NCI-H2029 treated with DMSO at 0.1 percent for 48 hours (cell line): Measurements from ENCODE around the gene OOSP1.
"Not testable (repeated sequence)": the region's sequence is repeated elsewhere in the genome, so short reads cannot be mapped to it uniquely, and the experiment has no call there.

Experiments used
- DNase-seq: peaks from one replicate; lab custom pipeline; 2025; lab: John Stamatoyannopoulos, UW

OOSP1 gene

GRCh38 chr11:59960502-59961381, 22.5 kb downstream of the OOSP1 start:
- DNase-seq, result no peak

GRCh38 chr11:59962107-59962482, 23.9 kb downstream of the OOSP1 start:
- DNase-seq, result no peak

DNA sequence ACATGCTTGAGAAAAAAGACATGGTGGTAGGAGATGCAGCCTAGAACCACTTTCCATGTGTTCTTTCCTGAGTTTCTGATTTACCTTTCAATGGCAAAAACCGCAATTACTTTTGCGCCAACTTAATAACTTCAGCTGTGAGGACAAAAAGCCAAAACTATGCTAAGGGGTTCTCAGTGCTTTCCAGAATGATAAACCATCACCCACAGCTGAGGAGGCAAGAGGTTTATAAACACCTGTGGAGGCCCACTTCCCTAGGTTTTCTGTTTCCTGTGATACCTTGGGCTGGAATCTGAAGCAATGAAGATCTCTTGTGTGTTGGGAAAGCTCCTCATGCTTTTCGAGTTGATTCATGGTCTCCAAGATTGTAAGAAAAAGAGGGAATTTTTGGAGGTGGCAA, 25.5 kb downstream of the OOSP1 start, which contains the start of gene OOSP4A:
TSS of gene OOSP4A (plus strand) at position 301 of the 400 bp plus-strand sequence. CDS start at position 301, 0 bp downstream.
- no peak for DNase-seq

- DNase-seq, result no peak
These were observed 27.2 kb downstream of the OOSP1 start for GRCh38 chr11:59965424-59965823.

DNA sequence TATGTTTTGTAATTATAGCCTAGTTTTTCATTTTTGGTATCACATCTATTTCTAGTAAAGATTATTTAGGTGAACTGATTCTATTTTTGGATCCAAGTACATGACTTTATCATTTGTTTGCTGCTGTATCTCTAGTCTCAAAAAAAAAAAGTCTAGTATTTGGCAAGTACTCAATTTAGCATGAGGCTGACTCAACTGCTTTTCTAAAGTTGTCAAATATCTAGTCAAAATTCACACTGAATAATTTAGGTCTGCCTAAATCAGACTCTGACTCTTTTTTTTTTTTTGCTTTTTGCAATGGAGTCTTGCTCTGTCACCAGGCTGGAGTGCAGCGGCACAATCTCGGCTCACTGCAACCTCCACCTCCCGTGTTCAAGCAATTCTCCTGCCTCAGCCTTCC, 28.0 kb downstream of the OOSP1 start:
- DNase-seq, result no peak

DNA sequence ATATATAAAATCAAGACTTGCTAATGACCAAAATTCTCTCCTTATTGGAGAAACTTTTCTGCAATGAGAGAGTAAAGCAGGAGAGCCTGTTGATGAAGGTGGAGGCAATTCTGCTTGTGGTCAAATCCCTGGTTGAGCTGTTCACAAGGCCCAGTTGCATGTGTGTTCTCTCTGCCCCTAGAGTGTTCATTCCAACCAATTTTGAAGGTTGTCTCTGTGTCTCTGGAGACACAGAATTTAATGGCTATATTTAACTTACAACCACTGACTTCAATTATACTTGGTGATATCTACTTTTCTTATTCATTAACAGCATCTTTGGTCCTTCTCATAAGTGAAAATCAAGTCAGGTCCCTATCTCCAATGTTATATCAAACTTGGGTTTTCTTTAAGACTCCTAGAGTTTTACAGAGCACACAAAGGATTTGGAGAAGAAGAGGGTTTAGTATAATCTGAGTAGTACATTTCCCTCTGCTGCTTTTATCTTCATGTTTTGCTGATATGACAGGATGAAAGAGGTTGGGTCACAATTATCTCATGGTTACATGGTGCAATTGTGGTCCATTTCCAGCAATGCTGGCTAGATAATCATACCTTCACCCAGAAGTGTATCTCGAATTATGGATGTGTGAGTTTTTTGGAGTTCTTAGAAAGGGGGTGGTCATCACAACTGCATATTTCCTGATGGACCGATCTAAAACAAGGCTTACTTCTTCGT, 29.6 kb downstream of the OOSP1 start:
- no peak for DNase-seq

DNA sequence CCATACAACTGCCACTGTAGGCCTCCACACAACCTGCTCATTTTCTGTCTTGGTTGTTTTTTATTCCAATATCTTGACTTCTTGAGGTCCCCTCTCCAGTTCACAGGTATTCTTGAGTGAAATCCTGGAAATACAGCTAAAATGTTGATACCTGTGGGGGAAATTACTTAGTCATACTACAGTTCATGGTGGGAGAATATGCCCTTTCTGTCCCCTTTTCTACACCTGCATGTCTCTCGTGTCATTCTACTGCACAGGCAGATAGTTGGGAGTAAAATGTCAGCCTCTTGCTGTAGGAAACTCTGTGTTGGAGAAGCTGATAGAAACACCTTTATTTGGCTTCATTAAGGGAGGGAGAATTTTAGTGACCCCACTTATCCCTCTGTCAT, 30.2 kb downstream of the OOSP1 start:
- DNase-seq, result no peak

DNA sequence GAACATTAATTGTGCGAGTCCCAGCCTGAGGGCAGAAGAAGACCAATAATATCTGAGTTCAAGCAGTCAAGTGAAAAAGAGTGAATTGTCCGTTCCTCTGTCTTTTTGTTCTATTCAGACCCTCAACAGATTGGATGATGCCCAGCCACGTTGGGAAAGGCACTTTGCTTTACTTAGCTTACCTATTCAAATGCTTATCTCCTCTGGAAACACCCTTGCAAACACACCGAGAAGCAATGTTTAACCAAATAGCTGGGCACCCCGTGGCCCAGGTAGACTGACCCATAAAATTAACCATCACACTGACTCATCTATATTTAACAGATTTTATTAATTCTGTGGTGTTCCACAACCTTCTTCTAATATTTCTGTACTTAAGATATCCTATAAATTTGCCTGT, 34.9 kb downstream of the OOSP1 start:
- DNase-seq, result no peak

DNA sequence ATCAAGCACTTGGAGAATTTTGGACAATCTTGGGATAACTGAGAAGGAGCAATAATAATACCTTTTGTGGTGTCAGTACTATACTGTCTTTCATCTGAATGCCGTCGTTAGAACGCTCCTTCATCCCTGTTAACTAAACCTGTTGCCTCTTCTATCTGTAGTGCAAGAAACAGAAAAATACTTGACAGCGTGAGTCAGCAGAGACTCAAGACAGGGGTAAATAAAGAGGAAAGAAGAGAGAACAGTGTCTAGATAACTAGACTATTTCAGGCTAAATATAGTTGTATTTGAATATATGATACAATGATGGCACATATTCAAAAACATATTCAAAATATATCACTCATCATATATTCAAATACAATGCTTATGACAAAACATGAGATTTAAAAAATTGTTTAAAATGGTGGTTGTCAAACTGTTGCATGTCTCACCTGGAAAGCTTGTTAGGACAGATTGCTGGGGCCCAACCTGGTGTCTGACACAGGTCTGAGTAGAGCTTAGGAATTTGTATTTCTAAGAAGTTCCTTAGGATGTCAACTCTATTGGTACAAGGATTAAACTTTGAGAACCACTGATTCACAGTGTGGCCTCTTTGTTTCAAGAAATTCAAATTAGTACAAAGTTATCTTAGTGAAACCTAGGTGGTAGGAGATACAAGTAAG, 43.0 kb downstream of the OOSP1 start:
- DNase-seq, result no peak

- DNase-seq, result not testable (repeated sequence)
These were observed 43.8 kb downstream of the OOSP1 start for GRCh38 chr11:59982037-59982436.

DNA sequence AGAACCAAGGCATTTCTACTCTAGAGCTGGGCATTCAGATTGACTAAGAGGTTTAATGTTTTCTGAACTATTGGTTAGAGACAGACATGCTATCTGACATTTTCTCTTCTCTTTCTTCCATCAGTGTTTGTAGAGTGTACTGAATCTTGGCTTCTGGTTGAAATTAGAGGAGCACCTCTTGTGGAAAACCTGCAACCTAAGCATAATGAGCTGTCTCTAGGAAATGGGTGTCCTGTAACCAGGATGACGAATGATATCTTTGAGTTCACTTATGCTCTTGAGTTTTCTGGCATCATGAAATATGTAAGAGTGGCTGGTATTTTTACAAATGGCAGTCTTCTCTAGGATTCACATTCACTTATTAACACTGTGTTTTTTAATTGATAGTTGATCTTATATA, 45.0 kb downstream of the OOSP1 start:
- DNase-seq, result no peak

- no peak for DNase-seq
These were observed 46.1 kb downstream of the OOSP1 start for GRCh38 chr11:59984368-59984767.

DNA sequence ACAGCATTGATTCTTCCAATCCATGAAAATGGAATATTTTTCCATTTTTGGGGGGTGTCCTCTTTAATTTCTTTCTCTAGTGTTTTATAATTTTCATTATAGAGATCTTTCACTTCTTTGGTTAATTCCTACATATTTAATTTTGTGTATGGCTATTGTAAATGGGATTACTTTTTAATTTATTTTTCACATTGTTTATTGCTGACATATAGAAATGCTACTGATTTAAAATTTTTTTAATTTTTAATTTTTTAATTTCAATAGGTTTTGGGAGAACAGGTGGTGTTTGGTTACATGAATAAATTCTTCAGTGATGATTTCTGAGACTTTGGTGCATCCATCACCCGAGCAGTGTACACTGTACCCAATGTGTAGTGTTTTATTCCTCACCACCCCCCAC, 52.2 kb downstream of the OOSP1 start:
- no peak for DNase-seq

DNA sequence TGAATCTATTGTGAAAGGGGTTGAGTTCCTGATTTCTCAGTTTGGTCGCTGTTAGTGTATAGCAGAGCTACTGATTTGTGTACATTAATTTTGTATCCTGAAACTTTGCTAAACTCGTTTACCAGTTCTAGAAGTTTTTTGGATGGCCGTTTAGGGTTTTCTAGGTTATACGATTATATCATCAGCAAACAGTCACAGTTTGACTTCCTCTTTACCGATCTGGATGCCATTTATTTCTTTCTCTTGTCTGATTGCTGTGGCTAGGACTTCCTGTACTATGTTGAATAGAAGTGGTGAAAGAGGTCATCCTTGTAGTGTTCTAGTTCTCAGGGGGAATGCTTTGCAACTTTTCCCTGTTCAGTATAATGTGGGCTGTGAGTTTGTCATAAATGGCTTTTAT, 54.2 kb downstream of the OOSP1 start:
- no peak for DNase-seq

- no peak for DNase-seq
These were observed 59.6 kb downstream of the OOSP1 start for GRCh38 chr11:59997800-59998199.

- no peak for DNase-seq
These were observed 61.5 kb downstream of the OOSP1 start for GRCh38 chr11:59999691-60000090.

- DNase-seq, result no peak
These were observed 65.5 kb downstream of the OOSP1 start for GRCh38 chr11:60003729-60004128.

GRCh38 chr11:60005360-60005759, 67.1 kb downstream of the OOSP1 start:
- no peak for DNase-seq
